HCT116 (cell line): ENCODE measurements around the gene NKPD1. TPM values are rescaled to one million over a fixed set of nuclear protein-coding genes. Genes with fewer than 3 reads are reported as not detected.
A peak's percentile ranks its signal among the peaks of the same experiment; 100 is the strongest.

Experiments used
- ATAC-seq: fragments of 200-7000 bp; cut with Tn5 transposase; 2 replicates; pipeline ENCODE4 v1.9.1; 2020; ENCODE audit warnings: mild to moderate bottlenecking, moderate library complexity
- BruUV-seq: library from RNA; stranded (reverse); fragments of 400-500 nt; replicated peaks from 2 replicates; lab custom pipeline; 2021; lab: Mats Ljungman, UMichigan
- CTCF ChIA-PET: fragments of 300-600 bp; sonication (Branson Sonifier 250); formaldehyde crosslinking; loops from one replicate; lab custom pipeline; 2021; ENCODE audit warnings: antibody characterized with exemption; lab: Charles Lee
- POLR2A ChIA-PET: fragments of 300-600, 350-600 bp; sonication (Branson Sonifier 250); formaldehyde crosslinking; loops from one replicate; lab custom pipeline; 2021; ENCODE audit warnings: antibody characterized with exemption; lab: Charles Lee
- RAD21 ChIA-PET, 2 experiments: fragments of 300-600 bp; sonication (Branson Sonifier 250); formaldehyde crosslinking; loops; one replicate each; lab custom pipeline; 2023; ENCODE audit warnings: low total read pairs in 2 of 2; ENCODE audit not compliant: uncharacterized antibody in 2 of 2, unreplicated experiment in 2 of 2, low non-redundant PET in 1 of 2; lab: Charles Lee
- DNase-seq: peaks from one replicate; pipeline ENCODE4 v3.0.0-alpha.2; 2010; ENCODE audit warnings: low read depth, low spot score
- H2AFZ ChIP-seq: fragments of 200-600 bp; shearing (Covaris generic), sonication (generic); 2 replicates; pipeline ENCODE4 v1.6.1; 2017; ENCODE audit warnings: low read depth, mixed run types, mixed read lengths, antibody characterized with exemption, low read length; ENCODE audit not compliant: poor library complexity, severe bottlenecking
- H3K27ac ChIP-seq: 2 replicates; pipeline ENCODE4 v1.5.1; 2012; ENCODE audit warnings: low read depth, low read length
- H3K27me3 ChIP-seq: fragments of 200-600 bp; sonication (generic); 2 replicates; pipeline ENCODE4 v1.6.1; 2016; ENCODE audit warnings: mixed run types, low read length, mixed read lengths; ENCODE audit not compliant: insufficient read depth
- H3K36me3 ChIP-seq, 2 experiments: fragments of 200-500 bp in 1 of 2; fragments of 200-600 bp in 1 of 2; sonication (Bioruptor generic) in 1 of 2; sonication (generic) in 1 of 2; 2 replicates each; pipeline versions ENCODE4 v1.5.1 to v1.6.1; 2014 to 2016; ENCODE audit warnings: low read length in 2 of 2, inconsistent platforms in 1 of 2, mixed read lengths in 1 of 2, mixed run types in 1 of 2; ENCODE audit not compliant: insufficient read depth in 2 of 2, control insufficient read depth in 1 of 2
- H3K4me1 ChIP-seq, 2 experiments: fragments of 200-600 bp in 1 of 2; sonication (generic) in 1 of 2; 2 replicates each; pipeline versions ENCODE4 v1.5.1 to v1.6.1; 2012 to 2017; ENCODE audit warnings: low read length in 2 of 2, inconsistent platforms in 1 of 2, mild to moderate bottlenecking in 1 of 2, mixed read lengths in 1 of 2, mixed run types in 1 of 2, moderate library complexity in 1 of 2; ENCODE audit not compliant: insufficient read depth in 2 of 2, control insufficient read depth in 1 of 2
- H3K4me2 ChIP-seq: fragments of 200-600 bp; sonication (generic); 2 replicates; pipeline ENCODE4 v1.6.1; 2017; ENCODE audit warnings: mixed run types, low read length, mixed read lengths
- H3K4me3 ChIP-seq, 2 experiments: fragments of 200-600 bp in 1 of 2; sonication (generic) in 1 of 2; replicated peaks in 1 of 2; 2 replicates each; pipeline ENCODE4 v1.5.1; 2011 to 2016; ENCODE audit warnings: low read length in 2 of 2, control low read depth in 1 of 2, low read depth in 1 of 2, mild to moderate bottlenecking in 1 of 2, mixed read lengths in 1 of 2, mixed run types in 1 of 2
- H3K79me2 ChIP-seq: fragments of 200-600 bp; sonication (generic); 2 replicates; pipeline ENCODE4 v1.6.1; 2017; ENCODE audit warnings: mild to moderate bottlenecking, mixed run types, low read length, moderate library complexity, mixed read lengths; ENCODE audit not compliant: insufficient read depth
- H3K9ac ChIP-seq: fragments of 200-600 bp; sonication (generic); 2 replicates; pipeline ENCODE4 v1.6.1; 2016; ENCODE audit warnings: low read length, mixed read lengths
- H3K9me2 ChIP-seq: fragments of 200-600 bp; sonication (generic), shearing (Covaris generic); 2 replicates; pipeline ENCODE4 v1.6.1; 2017; ENCODE audit warnings: mixed run types, mild to moderate bottlenecking, moderate library complexity; ENCODE audit not compliant: insufficient read depth
- H3K9me3 ChIP-seq, 2 experiments: fragments of 200-500 bp in 1 of 2; fragments of 200-600 bp in 1 of 2; sonication (Bioruptor generic) in 1 of 2; sonication (generic) in 1 of 2; 2 replicates each; pipeline ENCODE4 v1.6.1; 2014 to 2017; ENCODE audit warnings: low read length in 2 of 2, mixed read lengths in 2 of 2, inconsistent platforms in 1 of 2, low read depth in 1 of 2, mild to moderate bottlenecking in 1 of 2, mixed run types in 1 of 2, moderate library complexity in 1 of 2; ENCODE audit not compliant: control insufficient read depth in 1 of 2, insufficient read depth in 1 of 2
- H4K20me1 ChIP-seq: fragments of 200-600 bp; sonication (generic), shearing (Covaris generic); 2 replicates; pipeline ENCODE4 v1.6.1; 2017; ENCODE audit warnings: mixed run types, mild to moderate bottlenecking, moderate library complexity; ENCODE audit not compliant: insufficient read depth
- CBX3 ChIP-seq: IDR thresholded peaks from 2 replicates; pipeline ENCODE4 v1.6.1; 2012; ENCODE audit warnings: low read depth
- CEBPB ChIP-seq: IDR thresholded peaks from 2 replicates; pipeline ENCODE4 v1.6.1; 2012; ENCODE audit warnings: low read depth
- CTCF ChIP-seq, 3 experiments: fragments of 200-600 bp in 1 of 3; sonication (generic) in 1 of 3; IDR thresholded peaks in 2 of 3; conservative IDR thresholded peaks in 1 of 3; 2 replicates each; pipeline ENCODE4 v1.5.1; 2012 to 2017; ENCODE audit warnings: low read depth in 2 of 3, low read length in 2 of 3, antibody characterized with exemption in 1 of 3, borderline replicate concordance in 1 of 3, control low read depth in 1 of 3, mild to moderate bottlenecking in 1 of 3, mixed read lengths in 1 of 3, mixed run types in 1 of 3, moderate library complexity in 1 of 3; ENCODE audit not compliant: insufficient read depth in 1 of 3
- EGR1 ChIP-seq: IDR thresholded peaks from 2 replicates; pipeline ENCODE4 v1.6.1; 2012; ENCODE audit warnings: low read depth
- ELF1 ChIP-seq: IDR thresholded peaks from 2 replicates; pipeline ENCODE4 v1.6.1; 2012; ENCODE audit warnings: low read depth, borderline replicate concordance
- EZH2 ChIP-seq: fragments of 200-600 bp; sonication (generic); IDR thresholded peaks from 2 replicates; pipeline ENCODE4 v1.6.1; 2017; ENCODE audit warnings: antibody characterized with exemption, mixed run types
- FOSL1 ChIP-seq: IDR thresholded peaks from 2 replicates; pipeline ENCODE4 v1.6.1; 2012; ENCODE audit warnings: low read depth
- JUND ChIP-seq: IDR thresholded peaks from 2 replicates; pipeline ENCODE4 v1.6.1; 2012
- MAX ChIP-seq: IDR thresholded peaks from 2 replicates; pipeline ENCODE4 v1.6.1; 2012
- POLR2A ChIP-seq: IDR thresholded peaks from 2 replicates; pipeline ENCODE4 v1.7.0; 2011; ENCODE audit warnings: borderline replicate concordance; ENCODE audit not compliant: insufficient read depth, insufficient read length; ENCODE audit errors: extremely low read depth
- POLR2AphosphoS5 ChIP-seq: IDR thresholded peaks from 2 replicates; pipeline ENCODE4 v1.6.1; 2011; ENCODE audit warnings: mild to moderate bottlenecking, low read depth, low read length, moderate library complexity
- RAD21 ChIP-seq: IDR thresholded peaks from 2 replicates; pipeline ENCODE4 v1.6.1; 2012; ENCODE audit warnings: low read depth, mild to moderate bottlenecking
- SIN3A ChIP-seq: IDR thresholded peaks from 2 replicates; pipeline ENCODE4 v1.6.1; 2012; ENCODE audit warnings: low read depth
- SP1 ChIP-seq: IDR thresholded peaks from 2 replicates; pipeline ENCODE4 v1.6.1; 2012; ENCODE audit warnings: low read depth
- SRF ChIP-seq: IDR thresholded peaks from 2 replicates; pipeline ENCODE4 v1.6.1; 2012; ENCODE audit warnings: low read depth
- TCF7L2 ChIP-seq: IDR thresholded peaks from 2 replicates; pipeline ENCODE4 v1.7.0; 2011; ENCODE audit warnings: borderline replicate concordance, inconsistent platforms; ENCODE audit not compliant: insufficient read depth, insufficient read length; ENCODE audit errors: extremely low read depth
- YY1 ChIP-seq: IDR thresholded peaks from 2 replicates; pipeline ENCODE4 v1.6.1; 2011; ENCODE audit warnings: low read length, low read depth, moderate library complexity, mild to moderate bottlenecking; ENCODE audit not compliant: insufficient replicate concordance; ENCODE audit errors: extremely low read depth
- ZFX ChIP-seq: fragments of 450-650 bp; IDR thresholded peaks from 2 replicates; pipeline ENCODE4 v1.6.1; 2017
- ZNF274 ChIP-seq: fragments of 200-500 bp; sonication (Bioruptor generic); IDR thresholded peaks from 2 replicates; pipeline ENCODE4 v1.6.1; 2014; ENCODE audit warnings: mild to moderate bottlenecking, low read depth, low read length, inconsistent platforms
- intact Hi-C: fragments of 100-400 bp; cut with micrococcal nuclease; formaldehyde crosslinking; loops from 2 replicates; pipeline ENCODE4 v1.10.0; 2022
- total RNA-seq: library from RNA; stranded (reverse); gene quantifications from one replicate; pipeline ENCODE4 v1.2.1, GENCODE V29; 2021; ENCODE audit not compliant: unreplicated experiment
- TF ChIP-seq, protein P1 (sequence below): IDR thresholded peaks from 2 replicates; pipeline ENCODE4 v1.6.1; 2012
- TF ChIP-seq, protein P2 (sequence below): IDR thresholded peaks from 2 replicates; pipeline ENCODE4 v1.6.1; 2012; ENCODE audit warnings: low read depth

NKPD1 gene
- total RNA-seq, 1 experiment from 2014 or later = 0.64 TPM

GRCh38 chr19:45178262-45179071 is 17.7 kb upstream of the NKPD1 start, which contains the start of gene BLOC1S3:
Gene BLOC1S3, plus strand, starts transcription at chr19:45178784. Its CDS starts 513 bp downstream, at chr19:45179297.
- no TSS peak for BruUV-seq
- H3K27me3 ChIP-seq = no peaks in the 10 kb centered on the region
- no peaks in the 10 kb centered on the region for H4K20me1 ChIP-seq
- peak within 1 kb of the TSS; percentile 92 for H3K4me2 ChIP-seq
- ChIA-PET POLR2A (interaction anchor here (1.3 to 1.8 kb wide), 4 partner anchors 12 to 288 kb away, joined by 3 to 7 read pairs (median 4); no protein-coding TSS in a partner anchor), CTCF (interaction anchor here (0.9 to 2.1 kb wide), 12 partner anchors 9 to 307 kb away, joined by 3 to 12 read pairs (median 4); no protein-coding TSS in a partner anchor), RAD21 (interaction anchor here (0.9 to 1.1 kb wide), 2 partner anchors 86 to 161 kb away, joined by 3 to 4 read pairs; partner anchors contain the start of gene PPP1R37 (in 1 of the 2))
- intact Hi-C loops = loop anchor here (1.0 to 10.0 kb wide), 3 partner anchors 14 to 160 kb away; partner anchors contain the start of gene PPP1R37
- peak; percentile 85 for ATAC-seq
- DNase-seq = peak; percentile 100
- H3K4me1 ChIP-seq = peaks cover 14 to 25% of the 10 kb centered on the region in 2 experiments; a peak in 3 of 4 replicates
- peak within 1 kb of the TSS; percentile 74 to 81 for H3K4me3 ChIP-seq
- H3K9me2 ChIP-seq = no peaks in the 10 kb centered on the region
- no peaks in the 10 kb centered on the region for H3K9me3 ChIP-seq
- peaks cover 10% of the 10 kb centered on the region for H3K79me2 ChIP-seq
- peak within 1 kb of the TSS; percentile 92 for H3K9ac ChIP-seq
- peak within 1 kb of the TSS; percentile 93 for H3K27ac ChIP-seq
- H2AFZ ChIP-seq = peak within 1 kb of the TSS; percentile 22
- H3K36me3 ChIP-seq = no peaks in the 10 kb centered on the region
- TF ChIP-seq ZNF274 = no peak
- no peak for TF ChIP-seq ZFX
- TF ChIP-seq, protein P1, sequence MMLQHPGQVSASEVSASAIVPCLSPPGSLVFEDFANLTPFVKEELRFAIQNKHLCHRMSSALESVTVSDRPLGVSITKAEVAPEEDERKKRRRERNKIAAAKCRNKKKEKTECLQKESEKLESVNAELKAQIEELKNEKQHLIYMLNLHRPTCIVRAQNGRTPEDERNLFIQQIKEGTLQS = no peak
- TF ChIP-seq EZH2 = no peak
- peak; percentile 94 for TF ChIP-seq SIN3A
- TF ChIP-seq FOSL1 = no peak
- peak; percentile 98 for TF ChIP-seq ELF1
- no peak; the same call in 1 of the 2 replicates for TF ChIP-seq EGR1
- TF ChIP-seq YY1 = peak; percentile 3
- TF ChIP-seq, protein P2, sequence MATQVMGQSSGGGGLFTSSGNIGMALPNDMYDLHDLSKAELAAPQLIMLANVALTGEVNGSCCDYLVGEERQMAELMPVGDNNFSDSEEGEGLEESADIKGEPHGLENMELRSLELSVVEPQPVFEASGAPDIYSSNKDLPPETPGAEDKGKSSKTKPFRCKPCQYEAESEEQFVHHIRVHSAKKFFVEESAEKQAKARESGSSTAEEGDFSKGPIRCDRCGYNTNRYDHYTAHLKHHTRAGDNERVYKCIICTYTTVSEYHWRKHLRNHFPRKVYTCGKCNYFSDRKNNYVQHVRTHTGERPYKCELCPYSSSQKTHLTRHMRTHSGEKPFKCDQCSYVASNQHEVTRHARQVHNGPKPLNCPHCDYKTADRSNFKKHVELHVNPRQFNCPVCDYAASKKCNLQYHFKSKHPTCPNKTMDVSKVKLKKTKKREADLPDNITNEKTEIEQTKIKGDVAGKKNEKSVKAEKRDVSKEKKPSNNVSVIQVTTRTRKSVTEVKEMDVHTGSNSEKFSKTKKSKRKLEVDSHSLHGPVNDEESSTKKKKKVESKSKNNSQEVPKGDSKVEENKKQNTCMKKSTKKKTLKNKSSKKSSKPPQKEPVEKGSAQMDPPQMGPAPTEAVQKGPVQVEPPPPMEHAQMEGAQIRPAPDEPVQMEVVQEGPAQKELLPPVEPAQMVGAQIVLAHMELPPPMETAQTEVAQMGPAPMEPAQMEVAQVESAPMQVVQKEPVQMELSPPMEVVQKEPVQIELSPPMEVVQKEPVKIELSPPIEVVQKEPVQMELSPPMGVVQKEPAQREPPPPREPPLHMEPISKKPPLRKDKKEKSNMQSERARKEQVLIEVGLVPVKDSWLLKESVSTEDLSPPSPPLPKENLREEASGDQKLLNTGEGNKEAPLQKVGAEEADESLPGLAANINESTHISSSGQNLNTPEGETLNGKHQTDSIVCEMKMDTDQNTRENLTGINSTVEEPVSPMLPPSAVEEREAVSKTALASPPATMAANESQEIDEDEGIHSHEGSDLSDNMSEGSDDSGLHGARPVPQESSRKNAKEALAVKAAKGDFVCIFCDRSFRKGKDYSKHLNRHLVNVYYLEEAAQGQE = no peak
- peak; percentile 14 for TF ChIP-seq POLR2A
- TF ChIP-seq SRF = peak; percentile 49; the same call in 1 of the 2 replicates
- no peak for TF ChIP-seq CEBPB
- TF ChIP-seq SP1 = peak; percentile 99
- TF ChIP-seq JUND = no peak
- TF ChIP-seq CTCF (IDR thresholded peaks at IDR 0.05 in 2 of 3, conservative IDR thresholded peaks at IDR 0.05 in 1 of 3; ENCODE audit: borderline replicate concordance in 1 of 3, insufficient read depth in 1 of 3, low read depth in 2 of 3, low read length in 2 of 3) = peak in 1 of 3 experiments; percentile 15; a peak in 1 of 6 replicates
- no peak for TF ChIP-seq RAD21
- peak; percentile 61 for TF ChIP-seq POLR2AphosphoS5
- TF ChIP-seq TCF7L2 = peak; percentile 14
- peak; percentile 99 for TF ChIP-seq MAX
- TF ChIP-seq CBX3 = no peak
- TF ChIP-seq, all 23 proteins: peak for 10
